Activated CD8-positive, alpha-beta memory T cell treated with anti-CD3 and anti-CD28 coated beads, Interleukin-2, amount 50 U/mL, for 24 hours (primary cell): ENCODE measurements around the gene DSCAM.

Experiments
- DNase-seq: peaks from one replicate; pipeline ENCODE4 v3.0.0-alpha.2; 2020; ENCODE audit errors: extremely low read depth

The DSCAM gene

GRCh38 chr21:40768056-40768455 is 78.9 kb downstream of the DSCAM start:
- no peak for DNase-seq

- DNase-seq = no peak
Observed at GRCh38 chr21:40766381-40766780, 80.6 kb downstream of the DSCAM start.

GRCh38 chr21:40765811-40766210 is 81.1 kb downstream of the DSCAM start:
- DNase-seq = no peak

- no peak for DNase-seq
Observed at GRCh38 chr21:40760821-40761220, 86.1 kb downstream of the DSCAM start.

- no peak for DNase-seq
Observed at GRCh38 chr21:40759061-40759460, 87.9 kb downstream of the DSCAM start.

- no peak for DNase-seq
Observed at GRCh38 chr21:40757366-40757765, 89.6 kb downstream of the DSCAM start.

- DNase-seq = no peak
Observed at GRCh38 chr21:40754466-40754865, 92.5 kb downstream of the DSCAM start.

- DNase-seq = no peak
Observed at GRCh38 chr21:40753756-40754155, 93.2 kb downstream of the DSCAM start.

- no peak for DNase-seq
Observed at GRCh38 chr21:40752125-40752524, 94.8 kb downstream of the DSCAM start.

- DNase-seq = no peak
Observed at GRCh38 chr21:40751221-40751620, 95.7 kb downstream of the DSCAM start.

GRCh38 chr21:40736145-40736544 is 110.8 kb downstream of the DSCAM start:
- DNase-seq = no peak

GRCh38 chr21:40733024-40733397 is 113.9 kb downstream of the DSCAM start:
- no peak for DNase-seq

- no peak for DNase-seq
Observed at GRCh38 chr21:40732253-40733023, 114.5 kb downstream of the DSCAM start.

- DNase-seq = no peak
Observed at GRCh38 chr21:40731206-40731605, 115.8 kb downstream of the DSCAM start.

GRCh38 chr21:40730426-40730800 is 116.5 kb downstream of the DSCAM start:
- no peak for DNase-seq

GRCh38 chr21:40729761-40730425 is 117.1 kb downstream of the DSCAM start:
- no peak for DNase-seq

- DNase-seq = no peak
Observed at GRCh38 chr21:40723966-40724365, 123.0 kb downstream of the DSCAM start.

GRCh38 chr21:40723317-40723716 is 123.6 kb downstream of the DSCAM start:
- no peak for DNase-seq

GRCh38 chr21:40719615-40720014 is 127.3 kb downstream of the DSCAM start:
- DNase-seq = no peak

- DNase-seq = no peak
Observed at GRCh38 chr21:40717028-40717427, 129.9 kb downstream of the DSCAM start.

- DNase-seq = no peak
Observed at GRCh38 chr21:40714536-40714935, 132.4 kb downstream of the DSCAM start.

GRCh38 chr21:40707656-40708244 is 139.2 kb downstream of the DSCAM start:
- no peak for DNase-seq
